Glutamatergic neuron (in vitro differentiated cells): Measurements from ENCODE around the gene FGF12. TPM values are rescaled to one million over a fixed set of nuclear protein-coding genes. Genes with fewer than 3 reads are reported as not detected.

ENCODE experiments used
- DNase-seq: peaks from one replicate; pipeline ENCODE4 v3.0.0; 2022
- H3K27ac Mint-ChIP-seq: one replicate; pipeline ENCODE4 v1.8.0; 2020; ENCODE audit warnings: mild to moderate bottlenecking, mixed read lengths, inconsistent platforms; ENCODE audit not compliant: unreplicated experiment
- H3K27me3 Mint-ChIP-seq: one replicate; pipeline ENCODE4 v1.8.0; 2020; ENCODE audit warnings: mild to moderate bottlenecking, moderate library complexity, mixed read lengths, inconsistent platforms; ENCODE audit not compliant: unreplicated experiment
- H3K36me3 Mint-ChIP-seq: one replicate; pipeline ENCODE4 v1.8.0; 2020; ENCODE audit warnings: mild to moderate bottlenecking, mixed read lengths, inconsistent platforms; ENCODE audit not compliant: unreplicated experiment
- H3K4me1 Mint-ChIP-seq: one replicate; pipeline ENCODE4 v1.8.0; 2020; ENCODE audit warnings: mild to moderate bottlenecking, low read depth, mixed read lengths, inconsistent platforms; ENCODE audit not compliant: unreplicated experiment
- H3K4me3 Mint-ChIP-seq: one replicate; pipeline ENCODE4 v1.8.0; 2020; ENCODE audit warnings: mild to moderate bottlenecking, mixed read lengths, inconsistent platforms; ENCODE audit not compliant: unreplicated experiment
- H3K9me3 Mint-ChIP-seq: one replicate; pipeline ENCODE4 v1.8.0; 2020; ENCODE audit warnings: mild to moderate bottlenecking, moderate library complexity, mixed read lengths, inconsistent platforms; ENCODE audit not compliant: unreplicated experiment
- total RNA-seq: library from RNA; stranded (reverse); fragmentation: NEBNext Ultra II Directional; extraction: Animal tissue kit (Norgen Biotek cat#: 25700); gene quantifications from one replicate; pipeline ENCODE4 v1.2.1, GENCODE V29; 2021; ENCODE audit not compliant: unreplicated experiment
- TF ChIP-seq, protein P1 (sequence below): fragments of 200-600 bp; sonication (generic); IDR thresholded peaks from one replicate; pipeline ENCODE4 v1.5.0; 2021; ENCODE audit not compliant: partially characterized antibody, unreplicated experiment

Gene FGF12
- total RNA-seq, 1 donor from 2014 or later = 33.1 TPM

DNA sequence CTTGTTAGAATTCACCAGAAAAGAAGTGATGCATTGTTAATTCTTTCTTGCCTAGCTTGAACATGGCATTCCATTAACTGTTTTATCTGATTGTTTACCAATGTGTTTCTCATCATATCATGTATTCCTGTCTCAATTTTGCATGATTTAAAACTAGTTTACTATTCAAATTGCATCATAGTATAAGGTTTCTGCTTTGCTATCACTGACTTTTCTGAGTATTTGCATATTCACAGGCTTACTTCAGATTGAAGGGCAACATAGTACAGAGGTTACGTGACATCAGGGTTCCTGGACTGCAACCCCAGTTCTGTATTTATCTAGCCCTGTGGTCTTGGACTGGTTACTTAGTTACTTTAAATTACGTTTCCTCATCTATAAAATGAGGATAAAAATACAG lies 561.8 kb downstream of the FGF12 start:
- Mint-ChIP-seq H3K36me3 (no peaks in the 10 kb centered on the region), H3K4me3 (no peak overlapping the region), H3K4me1 (no peaks in the 10 kb centered on the region), H3K27me3 (no peaks in the 10 kb centered on the region), H3K27ac (no peak overlapping the region), H3K9me3 (no peaks in the 10 kb centered on the region)
- TF ChIP-seq, protein P1, sequence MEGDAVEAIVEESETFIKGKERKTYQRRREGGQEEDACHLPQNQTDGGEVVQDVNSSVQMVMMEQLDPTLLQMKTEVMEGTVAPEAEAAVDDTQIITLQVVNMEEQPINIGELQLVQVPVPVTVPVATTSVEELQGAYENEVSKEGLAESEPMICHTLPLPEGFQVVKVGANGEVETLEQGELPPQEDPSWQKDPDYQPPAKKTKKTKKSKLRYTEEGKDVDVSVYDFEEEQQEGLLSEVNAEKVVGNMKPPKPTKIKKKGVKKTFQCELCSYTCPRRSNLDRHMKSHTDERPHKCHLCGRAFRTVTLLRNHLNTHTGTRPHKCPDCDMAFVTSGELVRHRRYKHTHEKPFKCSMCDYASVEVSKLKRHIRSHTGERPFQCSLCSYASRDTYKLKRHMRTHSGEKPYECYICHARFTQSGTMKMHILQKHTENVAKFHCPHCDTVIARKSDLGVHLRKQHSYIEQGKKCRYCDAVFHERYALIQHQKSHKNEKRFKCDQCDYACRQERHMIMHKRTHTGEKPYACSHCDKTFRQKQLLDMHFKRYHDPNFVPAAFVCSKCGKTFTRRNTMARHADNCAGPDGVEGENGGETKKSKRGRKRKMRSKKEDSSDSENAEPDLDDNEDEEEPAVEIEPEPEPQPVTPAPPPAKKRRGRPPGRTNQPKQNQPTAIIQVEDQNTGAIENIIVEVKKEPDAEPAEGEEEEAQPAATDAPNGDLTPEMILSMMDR = no peak
- no peak for DNase-seq

DNA sequence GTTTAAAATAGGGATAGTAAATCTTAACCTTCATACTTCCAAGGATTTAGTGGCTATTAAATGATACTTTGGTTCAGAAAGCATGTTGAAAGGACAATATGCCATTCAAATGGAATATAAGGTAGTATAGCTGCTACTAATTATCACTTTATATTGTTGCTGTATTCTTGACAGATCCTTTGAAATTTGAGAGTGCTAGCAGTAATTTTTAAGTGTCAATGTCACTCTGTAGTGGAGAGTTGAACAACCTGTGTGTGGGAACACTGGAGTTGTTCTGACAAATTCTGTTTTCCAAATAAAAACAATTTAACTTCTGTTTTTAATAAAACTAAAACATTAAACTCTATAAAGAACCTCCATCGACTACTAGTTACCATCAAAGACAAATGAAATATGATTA lies 565.7 kb downstream of the FGF12 start:
- TF ChIP-seq, protein P1 = no peak
- Mint-ChIP-seq H3K4me1 (no peaks in the 10 kb centered on the region), H3K27me3 (no peaks in the 10 kb centered on the region), H3K4me3 (no peak overlapping the region), H3K9me3 (no peaks in the 10 kb centered on the region), H3K27ac (no peak overlapping the region), H3K36me3 (no peaks in the 10 kb centered on the region)
- no peak for DNase-seq

DNA sequence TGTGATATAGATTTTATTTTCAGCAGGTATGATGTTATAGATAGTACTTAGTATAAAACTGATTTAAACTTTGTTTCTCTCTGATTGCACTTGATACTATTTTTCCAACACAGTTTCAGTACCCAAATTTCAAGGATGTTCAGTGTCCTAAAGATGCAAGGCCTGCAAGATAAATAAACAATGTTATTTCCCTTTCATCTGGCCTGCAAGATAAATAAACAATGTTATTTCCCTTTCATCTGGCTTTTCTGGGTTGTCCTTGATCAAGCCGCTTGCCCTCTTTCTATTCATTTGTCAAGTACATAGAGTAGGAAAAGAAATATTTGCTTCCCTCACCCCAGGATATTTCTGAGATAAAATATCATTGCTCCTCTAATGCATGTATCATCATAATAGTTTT lies 571.0 kb downstream of the FGF12 start:
- Mint-ChIP-seq H3K27ac (no peak overlapping the region), H3K4me1 (no peaks in the 10 kb centered on the region), H3K36me3 (no peaks in the 10 kb centered on the region), H3K27me3 (no peaks in the 10 kb centered on the region), H3K9me3 (no peaks in the 10 kb centered on the region), H3K4me3 (no peak overlapping the region)
- TF ChIP-seq, protein P1 = no peak
- no peak for DNase-seq

DNA sequence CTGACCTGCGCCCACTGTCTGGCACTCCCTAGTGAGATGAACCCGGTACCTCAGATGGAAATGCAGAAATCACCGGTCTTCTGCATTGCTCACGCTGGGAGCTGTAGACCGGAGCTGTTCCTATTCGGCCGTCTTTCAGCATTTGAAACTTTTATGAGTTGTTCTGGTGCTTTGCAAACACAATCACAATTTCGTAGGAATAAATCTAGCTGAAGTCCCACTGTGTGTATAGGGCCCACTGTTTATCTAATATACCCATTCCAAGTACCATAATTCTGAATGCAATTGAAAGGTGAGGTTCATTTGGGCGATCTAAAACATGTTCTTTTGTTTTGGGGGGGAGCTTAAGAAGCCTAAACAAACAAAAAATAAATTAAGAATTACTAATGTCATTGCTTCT lies 572.1 kb downstream of the FGF12 start:
- H3K4me1 Mint-ChIP-seq = no peaks in the 10 kb centered on the region
- H3K9me3 Mint-ChIP-seq = no peaks in the 10 kb centered on the region
- TF ChIP-seq, protein P1 = no peak
- no peaks in the 10 kb centered on the region for H3K27me3 Mint-ChIP-seq
- DNase-seq = no peak
- peak overlapping the region; percentile 83 for H3K4me3 Mint-ChIP-seq
- H3K27ac Mint-ChIP-seq = peak overlapping the region; percentile 68
- H3K36me3 Mint-ChIP-seq = no peaks in the 10 kb centered on the region

DNA sequence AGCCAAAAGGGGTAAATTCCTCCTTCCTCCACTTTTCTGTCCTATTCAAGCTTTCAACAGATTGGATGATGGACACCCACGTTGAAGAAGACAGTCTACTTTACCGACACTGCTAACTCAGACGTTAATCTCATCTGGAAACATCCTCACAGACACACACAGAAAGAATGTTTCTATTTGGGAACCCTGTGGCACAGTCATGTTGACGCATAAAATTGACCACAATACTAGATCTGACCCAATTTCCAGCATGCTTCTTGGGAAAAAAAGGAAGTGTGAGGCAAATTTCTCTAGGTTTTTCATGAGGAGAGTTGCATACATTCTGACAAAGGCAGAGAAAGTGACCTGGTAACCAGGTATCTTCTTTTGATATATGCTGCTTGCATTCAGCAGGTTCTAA lies 594.1 kb downstream of the FGF12 start:
- no peaks in the 10 kb centered on the region for H3K36me3 Mint-ChIP-seq
- TF ChIP-seq, protein P1 = no peak
- H3K27me3 Mint-ChIP-seq = no peaks in the 10 kb centered on the region
- DNase-seq = no peak
- no peaks in the 10 kb centered on the region for H3K9me3 Mint-ChIP-seq
- no peaks in the 10 kb centered on the region for H3K4me1 Mint-ChIP-seq
- H3K27ac Mint-ChIP-seq = no peak overlapping the region
- H3K4me3 Mint-ChIP-seq = no peak overlapping the region
